DOHH2 (cell line): ENCODE measurements around the gene CNTNAP5.

Experiments used
- CTCF ChIP-seq: fragments of 200-600 bp; sonication (generic); IDR thresholded peaks from one replicate; pipeline ENCODE4 v1.5.1; 2014; ENCODE audit warnings: antibody characterized with exemption, mild to moderate bottlenecking, low read depth, low read length; ENCODE audit not compliant: poor library complexity, severe bottlenecking
- EZH2phosphoT487 ChIP-seq: fragments of 200-600 bp; sonication (generic); IDR thresholded peaks from 2 replicates; pipeline ENCODE4 v1.6.1; 2017; ENCODE audit warnings: borderline replicate concordance, mild to moderate bottlenecking, antibody characterized with exemption, low read length, moderate library complexity, mixed read lengths

GRCh38 chr2:124534028-124534427, 508.9 kb downstream of the CNTNAP5 start:
- no peak for TF ChIP-seq CTCF
- TF ChIP-seq EZH2phosphoT487, result no peak
